Erythroblast (primary cell): ENCODE results near the gene NEK2.

Source experiments
- GATA1 ChIP-seq: IDR thresholded peaks from 2 replicates; pipeline ENCODE4 v1.6.1; 2011; ENCODE audit warnings: low read depth, mild to moderate bottlenecking, control low read depth, low read length, moderate library complexity
- POLR2A ChIP-seq: IDR thresholded peaks from 2 replicates; pipeline ENCODE4 v1.6.1; 2011; ENCODE audit warnings: mild to moderate bottlenecking, low read length

DNA sequence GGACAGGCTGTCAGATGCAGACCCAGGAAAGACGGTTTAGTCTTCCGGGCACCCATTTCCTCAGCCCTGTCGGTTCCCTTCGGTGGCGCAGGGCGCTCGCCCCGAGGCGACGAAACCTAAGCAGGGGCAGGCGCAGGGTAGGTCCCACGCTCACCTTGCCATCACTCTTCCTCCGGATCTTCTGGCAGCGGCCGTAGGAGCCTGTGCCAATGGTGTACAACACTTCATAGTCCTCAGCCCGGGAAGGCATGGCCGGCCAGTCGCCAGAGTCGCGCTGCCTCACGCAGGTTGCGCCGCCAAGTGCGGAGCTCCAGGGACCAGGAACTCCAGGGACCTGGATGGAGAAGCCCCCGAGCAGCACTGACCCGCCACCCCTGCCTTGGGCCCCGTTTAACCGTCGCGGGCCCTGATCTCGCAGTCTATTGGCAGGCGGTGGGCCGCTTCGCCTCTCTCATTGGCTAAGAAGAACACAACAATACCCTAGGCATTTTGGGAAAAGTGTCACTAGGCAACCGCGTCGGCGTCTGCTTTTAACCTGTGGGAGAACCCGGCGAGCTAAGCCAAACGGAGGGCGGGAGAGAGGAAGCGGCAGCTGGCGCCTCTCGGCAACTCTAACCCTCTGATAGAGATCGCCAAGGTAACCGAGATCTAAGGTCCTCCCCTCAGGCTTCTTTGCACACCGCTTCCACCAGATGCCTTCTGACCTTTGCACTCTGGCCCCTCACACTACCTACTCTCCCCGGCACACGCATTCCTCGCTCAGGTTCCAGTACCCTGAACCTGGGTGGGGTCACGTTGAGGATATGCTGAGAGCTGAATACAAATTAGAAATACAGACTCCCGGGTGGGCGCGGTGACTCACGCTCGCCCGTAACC lies at the start of gene NEK2:
- peak; percentile 91 for TF ChIP-seq POLR2A
- TF ChIP-seq GATA1: no peak
